IPS-18c (cell line): ENCODE measurements around the gene TRHDE.

Experiments used
- H3K4me3 ChIP-seq: 2 replicates; pipeline ENCODE4 v1.7.0; 2013; ENCODE audit warnings: low read depth, mild to moderate bottlenecking, low read length, moderate library complexity; ENCODE audit not compliant: insufficient read depth
- H3K9me3 ChIP-seq: one replicate; pipeline ENCODE4 v1.6.1; 2013; ENCODE audit warnings: mild to moderate bottlenecking, low read length, moderate library complexity; ENCODE audit not compliant: control insufficient read depth, insufficient read depth

TRHDE gene

DNA sequence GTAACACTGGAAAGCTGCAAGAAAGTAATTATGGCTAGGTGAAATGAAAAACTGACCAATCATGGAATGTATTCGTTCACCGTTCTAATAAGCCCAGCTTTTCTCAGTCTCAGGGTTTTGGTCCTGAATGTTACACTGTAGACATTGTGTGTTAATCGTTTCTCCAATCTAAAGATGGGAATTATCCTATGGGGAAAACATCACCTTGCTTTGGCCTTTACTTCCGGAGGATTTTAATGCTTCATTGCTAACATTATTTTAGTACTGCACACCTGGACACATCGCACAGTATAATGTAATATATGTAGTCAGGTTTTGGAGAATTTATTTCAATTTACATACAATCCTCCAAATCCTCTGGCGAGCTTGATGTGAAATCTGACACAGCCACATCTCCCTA lies 1.2 kb upstream of the TRHDE start:
- Histone ChIP-seq H3K4me3 (peak overlapping the region; percentile 79; the same call in 1 of the 2 replicates), H3K9me3 (no peaks in the 10 kb centered on the region)

DNA sequence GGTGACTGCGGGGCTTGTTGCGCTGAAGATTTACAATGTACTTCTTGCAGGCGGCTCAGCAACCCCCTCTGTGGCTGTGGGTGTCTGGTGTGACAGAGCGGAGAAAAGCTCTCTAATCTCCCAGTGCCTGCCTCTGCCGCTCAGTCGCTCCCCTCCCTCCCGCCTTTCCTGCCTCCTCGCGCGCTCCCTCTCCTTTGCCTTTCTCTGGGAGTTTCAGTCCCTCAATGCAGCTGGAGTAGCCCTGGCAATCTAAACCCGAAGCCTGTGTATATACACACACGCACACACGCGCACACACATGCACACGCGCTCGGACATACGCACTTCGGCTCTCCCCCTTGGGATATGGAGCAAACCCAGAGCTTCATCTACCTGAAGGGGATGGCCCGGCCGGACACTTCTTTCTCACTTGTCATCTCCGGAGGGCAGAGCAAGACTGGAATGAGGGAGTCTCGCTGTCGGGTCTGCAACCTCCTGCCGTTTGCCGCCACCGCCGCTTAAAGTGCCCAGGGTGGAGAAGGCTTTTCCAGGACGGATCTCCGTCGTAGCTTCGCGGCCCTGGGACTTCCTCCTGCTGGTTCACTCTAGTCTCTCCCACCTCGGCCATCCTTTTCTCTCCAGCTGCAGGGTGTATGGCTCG lies 599 bp upstream of the TRHDE start:
- Histone ChIP-seq H3K9me3 (no peaks in the 10 kb centered on the region), H3K4me3 (peak overlapping the region; percentile 79)

DNA sequence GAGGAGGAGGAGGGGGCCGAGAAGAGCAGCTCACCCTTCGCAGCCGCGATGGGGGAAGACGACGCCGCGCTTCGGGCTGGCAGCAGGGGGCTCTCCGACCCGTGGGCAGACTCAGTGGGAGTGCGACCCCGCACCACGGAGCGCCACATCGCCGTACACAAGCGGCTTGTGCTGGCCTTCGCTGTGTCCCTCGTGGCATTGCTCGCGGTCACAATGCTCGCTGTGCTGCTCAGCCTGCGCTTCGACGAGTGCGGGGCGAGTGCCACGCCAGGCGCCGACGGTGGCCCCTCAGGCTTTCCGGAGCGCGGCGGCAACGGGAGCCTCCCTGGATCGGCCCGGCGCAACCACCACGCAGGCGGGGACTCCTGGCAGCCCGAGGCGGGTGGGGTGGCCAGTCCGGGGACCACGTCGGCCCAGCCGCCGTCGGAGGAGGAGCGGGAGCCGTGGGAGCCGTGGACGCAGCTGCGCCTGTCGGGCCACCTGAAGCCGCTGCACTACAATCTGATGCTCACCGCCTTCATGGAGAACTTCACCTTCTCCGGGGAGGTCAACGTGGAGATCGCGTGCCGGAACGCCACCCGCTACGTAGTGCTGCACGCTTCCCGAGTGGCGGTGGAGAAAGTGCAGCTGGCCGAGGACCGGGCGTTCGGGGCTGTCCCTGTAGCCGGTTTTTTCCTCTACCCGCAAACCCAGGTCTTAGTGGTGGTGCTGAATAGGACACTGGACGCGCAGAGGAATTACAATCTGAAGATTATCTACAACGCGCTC lies 745 bp downstream of the TRHDE start:
- peak overlapping the region; percentile 79 for H3K4me3 ChIP-seq

DNA sequence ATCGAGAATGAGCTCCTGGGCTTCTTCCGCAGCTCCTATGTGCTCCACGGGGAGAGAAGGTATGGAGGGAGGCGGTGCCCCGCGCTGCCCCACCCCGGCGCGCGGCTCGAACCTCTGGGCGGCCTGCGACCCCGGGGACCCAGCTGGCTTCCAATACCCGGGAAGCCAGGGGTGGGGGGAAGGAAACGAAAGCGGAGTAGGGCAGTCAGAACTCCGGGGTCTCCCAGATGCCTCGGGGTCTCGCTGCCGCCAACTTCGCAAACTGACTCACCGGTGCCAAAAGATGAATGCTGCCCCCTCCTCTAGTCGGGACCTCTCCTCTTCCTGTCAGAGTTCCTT lies 1.3 kb downstream of the TRHDE start:
- no peaks in the 10 kb centered on the region for H3K9me3 ChIP-seq
- peak overlapping the region; percentile 79 for H3K4me3 ChIP-seq

More for the DNA sequence above, 745 bp downstream of the TRHDE start:
- no peaks in the 10 kb centered on the region for H3K9me3 ChIP-seq

DNA sequence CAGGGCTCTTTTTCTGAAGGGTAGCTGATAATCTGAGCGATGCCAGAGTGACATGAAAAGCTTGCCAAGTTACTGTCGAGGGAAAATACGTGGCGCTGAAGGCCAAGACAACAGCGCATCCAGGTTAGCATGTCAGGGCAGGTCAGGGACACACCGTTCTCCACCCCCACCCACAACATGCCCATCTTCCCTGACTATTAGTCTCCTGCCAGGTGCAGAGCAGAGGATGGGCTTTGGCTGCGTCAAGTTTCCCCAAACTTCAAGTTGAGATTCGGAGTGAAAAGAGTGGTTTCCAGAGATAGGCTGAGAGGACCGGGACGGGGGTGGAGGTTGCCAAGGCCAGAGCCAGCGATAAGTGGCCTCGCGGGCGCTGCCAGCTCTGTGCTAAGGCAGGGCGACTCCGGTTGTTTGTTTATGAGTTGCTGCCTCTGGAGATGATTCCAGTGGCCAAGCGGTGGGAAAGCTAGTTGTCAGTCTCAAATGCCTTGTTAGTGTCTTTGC lies 1.7 kb downstream of the TRHDE start:
- H3K9me3 ChIP-seq = no peaks in the 10 kb centered on the region
- peak overlapping the region; percentile 79 for H3K4me3 ChIP-seq

DNA sequence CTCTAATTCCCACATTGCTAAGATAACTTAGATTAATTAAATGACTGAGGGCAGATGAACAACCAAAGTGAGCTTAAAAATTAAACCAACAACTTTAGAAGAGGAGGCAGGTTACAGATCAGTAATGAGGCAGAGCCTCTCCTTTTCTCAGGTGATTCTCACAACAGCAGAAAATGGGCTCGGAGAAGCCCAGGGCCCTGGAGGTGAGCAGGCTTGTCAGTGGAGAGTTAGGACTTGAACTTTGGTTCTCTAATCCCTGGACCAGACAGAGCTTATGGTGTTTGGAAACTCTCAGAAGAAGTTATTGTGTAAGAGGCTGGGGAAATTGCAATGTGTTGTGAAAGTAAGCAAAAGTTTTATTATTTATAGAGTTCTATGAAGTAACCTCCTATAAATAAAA lies 2.8 kb downstream of the TRHDE start:
- no peaks in the 10 kb centered on the region for H3K9me3 ChIP-seq
- H3K4me3 ChIP-seq = no peak overlapping the region

DNA sequence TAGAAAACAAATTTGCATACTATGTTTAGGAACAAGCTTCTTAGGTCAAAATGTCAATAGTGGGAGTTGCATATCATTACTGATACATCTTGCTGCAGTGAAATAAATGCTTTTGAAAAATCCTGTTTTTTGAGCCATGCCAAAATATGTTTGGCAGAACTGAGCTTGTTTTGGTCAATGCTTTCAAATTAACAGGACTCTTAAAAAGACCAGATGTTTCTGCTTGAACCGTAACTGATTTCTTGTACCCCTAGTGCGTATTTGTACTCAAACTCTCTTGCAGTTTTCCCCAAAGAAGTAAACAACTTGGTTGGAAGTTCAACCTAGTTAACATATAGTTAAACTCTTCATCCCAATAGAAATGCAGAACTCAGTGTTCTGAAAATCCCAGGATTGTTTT lies 3.4 kb downstream of the TRHDE start:
- no peak overlapping the region for H3K4me3 ChIP-seq

DNA sequence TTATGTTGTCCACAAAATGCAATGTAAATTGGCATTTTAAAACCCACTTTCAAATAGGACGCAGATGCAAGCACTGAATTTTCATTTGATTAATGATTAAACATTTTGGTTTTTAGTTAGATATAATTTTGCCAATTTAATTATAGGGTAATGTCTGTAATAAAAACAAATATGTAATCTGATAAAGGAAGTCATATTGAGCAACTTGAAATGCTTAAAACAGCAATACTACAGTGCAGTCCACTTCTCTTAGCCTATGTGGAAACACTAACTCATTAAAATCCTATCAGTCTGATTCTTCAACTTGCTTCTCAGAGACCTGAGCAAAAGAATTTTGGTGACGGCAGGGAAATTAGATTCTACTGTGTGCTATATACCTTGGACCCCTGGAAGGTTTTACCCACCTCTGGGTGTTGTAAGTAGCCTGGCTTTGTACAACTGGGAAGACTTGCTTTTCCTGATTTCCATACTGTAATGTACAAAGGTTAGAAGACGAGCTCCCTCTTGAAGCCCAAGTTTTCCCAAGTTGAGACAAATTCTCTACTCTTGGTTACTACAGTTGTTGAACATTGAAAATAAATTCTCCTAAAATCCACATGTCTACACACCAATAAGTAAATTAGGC lies 4.1 kb downstream of the TRHDE start:
- Histone ChIP-seq H3K9me3 (no peaks in the 10 kb centered on the region), H3K4me3 (no peak overlapping the region)

More for the DNA sequence above, 3.4 kb downstream of the TRHDE start:
- no peaks in the 10 kb centered on the region for H3K9me3 ChIP-seq

DNA sequence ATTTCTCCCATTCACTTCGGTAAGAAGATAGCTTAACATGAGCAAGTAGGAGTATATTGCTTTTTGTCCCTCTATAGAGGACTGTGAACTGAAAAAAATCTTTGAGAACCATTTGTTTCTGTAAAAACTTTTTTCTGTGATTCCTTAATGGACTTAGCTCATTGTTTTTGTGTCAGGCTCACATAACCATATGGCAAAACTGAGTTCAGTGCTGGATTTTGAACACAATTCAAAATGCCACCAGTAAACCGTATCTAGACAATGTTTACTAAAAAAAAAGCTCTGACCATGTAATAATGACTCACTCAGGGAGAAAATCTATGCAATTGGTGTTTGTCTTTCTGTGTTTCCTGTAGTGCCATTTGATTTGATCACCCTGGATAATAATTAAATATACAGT lies 5.2 kb downstream of the TRHDE start:
- H3K4me3 ChIP-seq = no peak overlapping the region
- no peaks in the 10 kb centered on the region for H3K9me3 ChIP-seq

DNA sequence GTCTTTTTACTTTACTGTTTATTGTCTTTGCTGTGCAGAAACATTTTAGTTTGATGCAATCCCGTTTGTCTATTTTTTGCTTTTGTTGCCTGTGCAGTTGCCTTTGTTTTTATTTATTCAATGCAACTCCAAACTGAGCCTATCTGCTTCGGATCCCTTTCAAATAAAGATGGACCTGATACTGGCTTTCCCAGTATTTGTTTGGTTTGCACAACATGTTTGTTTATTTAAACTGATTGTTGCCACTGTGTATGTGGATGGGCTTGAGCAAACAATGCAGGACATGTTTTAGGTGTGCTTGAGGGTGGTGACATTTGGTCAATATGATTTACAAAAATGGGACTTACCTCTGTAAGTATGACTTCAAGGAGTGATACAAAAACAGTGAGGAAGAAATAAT lies 6.7 kb downstream of the TRHDE start:
- Histone ChIP-seq H3K4me3 (no peak overlapping the region), H3K9me3 (no peaks in the 10 kb centered on the region)

DNA sequence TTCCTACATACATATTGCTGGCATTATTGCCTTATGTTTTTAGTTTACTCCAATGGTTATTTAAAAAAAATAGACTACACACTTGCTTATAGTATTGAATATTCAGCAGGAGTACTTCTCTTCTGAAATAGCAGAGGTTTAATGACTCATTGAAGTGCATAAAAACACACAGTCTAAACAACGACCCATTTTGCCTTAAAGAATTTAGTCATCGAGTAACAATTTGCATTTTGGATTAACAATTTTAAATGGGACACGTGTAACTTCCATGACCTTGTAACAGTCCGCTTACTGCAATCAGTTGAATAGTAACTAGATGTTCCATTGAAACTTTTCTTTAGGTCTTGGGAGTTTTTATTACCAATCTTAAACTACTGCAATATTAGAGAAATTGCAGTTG lies 9.0 kb downstream of the TRHDE start:
- Histone ChIP-seq H3K9me3 (no peaks in the 10 kb centered on the region), H3K4me3 (no peak overlapping the region)

DNA sequence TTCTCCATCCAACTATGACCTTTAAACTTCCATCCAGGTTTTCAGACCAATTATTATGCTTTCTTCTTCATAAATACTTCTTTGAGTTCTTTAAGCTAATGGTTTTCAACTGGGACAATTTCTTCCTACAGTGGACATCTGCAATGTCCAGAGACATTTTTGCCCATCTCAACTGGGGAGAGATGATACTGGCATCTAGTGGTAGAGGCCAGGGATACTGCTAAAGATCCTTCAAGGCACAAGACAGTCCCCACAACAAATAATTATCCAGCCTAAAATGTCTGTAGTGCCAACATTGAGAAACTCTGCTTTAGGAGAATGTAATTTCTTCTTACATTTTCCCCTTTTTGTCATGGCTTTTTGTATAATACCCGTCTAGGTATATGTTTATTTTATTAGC lies 10.6 kb downstream of the TRHDE start:
- no peaks in the 10 kb centered on the region for H3K9me3 ChIP-seq
- H3K4me3 ChIP-seq = no peak overlapping the region

DNA sequence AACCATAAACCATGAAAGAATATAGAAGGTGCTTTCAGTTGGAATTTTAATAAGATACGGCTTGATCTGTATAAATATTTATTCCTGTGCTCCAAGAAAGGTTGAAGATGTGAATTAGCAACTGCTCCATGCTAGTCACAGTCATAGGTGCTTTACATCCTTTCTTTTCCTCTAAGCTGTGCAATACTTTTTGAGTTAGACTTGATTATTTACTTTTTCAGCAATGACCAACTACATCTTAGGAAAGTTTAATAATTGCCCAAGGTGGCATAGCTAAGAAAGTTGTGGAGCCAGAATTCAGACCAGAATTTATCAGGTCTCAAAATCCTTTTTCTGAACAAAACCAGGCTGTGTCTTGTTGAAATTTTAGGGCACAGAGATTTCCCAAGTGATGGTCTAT lies 13.7 kb downstream of the TRHDE start:
- H3K9me3 ChIP-seq = no peaks in the 10 kb centered on the region

DNA sequence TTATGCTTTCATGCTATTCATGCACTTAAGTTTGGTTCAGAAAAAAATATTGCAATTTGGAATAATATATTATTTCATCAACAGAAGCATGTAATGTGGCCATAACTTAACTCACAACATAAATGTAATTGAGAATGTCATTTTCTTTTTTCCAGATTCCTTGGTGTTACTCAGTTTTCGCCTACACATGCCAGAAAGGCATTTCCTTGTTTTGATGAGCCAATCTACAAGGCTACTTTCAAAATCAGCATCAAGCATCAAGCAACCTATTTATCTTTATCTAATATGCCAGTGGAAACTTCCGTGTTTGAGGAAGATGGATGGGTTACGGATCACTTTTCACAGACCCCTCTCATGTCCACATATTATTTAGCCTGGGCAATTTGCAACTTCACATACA lies 14.4 kb downstream of the TRHDE start:
- Histone ChIP-seq H3K4me3 (no peak overlapping the region), H3K9me3 (no peaks in the 10 kb centered on the region)

More for the DNA sequence above, 13.7 kb downstream of the TRHDE start:
- H3K4me3 ChIP-seq = no peak overlapping the region

DNA sequence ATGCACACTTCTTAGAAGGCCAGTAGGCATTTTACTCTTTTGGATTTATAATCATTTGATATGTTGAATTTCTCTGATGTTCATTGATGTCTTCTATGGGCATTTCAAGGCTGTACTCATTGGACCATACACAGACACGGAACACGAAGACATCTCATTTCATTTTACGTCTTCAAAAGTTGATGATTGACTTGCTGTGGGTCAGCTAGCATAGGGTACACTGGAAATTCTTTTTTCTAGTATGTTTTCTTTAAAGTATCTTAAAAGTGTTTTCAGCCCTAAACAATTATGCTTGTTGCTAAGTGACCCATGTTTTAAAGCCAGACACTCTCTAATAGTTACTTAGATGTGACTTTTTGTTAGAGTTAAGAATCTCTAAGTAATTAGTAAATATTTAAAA lies 16.3 kb downstream of the TRHDE start:
- H3K9me3 ChIP-seq = no peaks in the 10 kb centered on the region
- H3K4me3 ChIP-seq = no peak overlapping the region

DNA sequence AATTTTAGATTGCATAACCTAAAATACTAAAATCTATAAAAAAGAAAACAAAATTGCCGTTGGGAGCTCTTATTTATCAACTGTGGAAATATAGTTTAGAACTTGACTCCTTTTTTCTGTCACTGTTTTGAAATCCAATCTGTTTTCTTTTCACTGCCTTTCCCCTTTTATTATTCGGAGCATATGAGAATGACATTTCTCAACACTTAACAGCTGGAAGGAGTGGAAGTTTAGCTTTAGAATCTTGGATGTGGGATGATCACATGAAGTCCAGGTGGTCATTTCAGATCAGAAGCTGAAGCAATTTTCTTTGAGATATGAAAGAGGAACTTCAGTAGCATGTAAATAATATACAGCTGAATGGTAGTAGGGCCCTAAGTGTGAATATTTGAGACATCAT lies 16.7 kb downstream of the TRHDE start:
- Histone ChIP-seq H3K9me3 (no peaks in the 10 kb centered on the region), H3K4me3 (no peak overlapping the region)

DNA sequence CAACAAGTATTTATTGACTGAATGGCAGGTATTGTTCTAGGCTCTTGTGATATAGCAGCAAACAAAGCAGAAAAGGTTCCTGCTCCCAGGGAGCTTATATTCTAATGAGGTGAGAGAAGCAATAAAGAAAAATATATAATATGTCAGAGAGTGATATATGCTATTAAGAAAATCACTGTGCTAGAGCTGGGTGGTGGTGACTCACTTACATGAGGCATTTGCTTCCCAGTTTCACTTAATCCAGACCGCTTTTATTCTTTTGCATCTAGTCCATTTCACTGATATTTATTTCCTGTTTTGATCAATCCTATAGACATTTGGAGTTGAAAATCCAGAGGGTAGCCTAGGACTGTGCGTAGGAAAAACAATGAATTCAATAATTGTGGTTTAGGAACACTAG lies 17.5 kb downstream of the TRHDE start:
- no peaks in the 10 kb centered on the region for H3K9me3 ChIP-seq
- H3K4me3 ChIP-seq = no peak overlapping the region

DNA sequence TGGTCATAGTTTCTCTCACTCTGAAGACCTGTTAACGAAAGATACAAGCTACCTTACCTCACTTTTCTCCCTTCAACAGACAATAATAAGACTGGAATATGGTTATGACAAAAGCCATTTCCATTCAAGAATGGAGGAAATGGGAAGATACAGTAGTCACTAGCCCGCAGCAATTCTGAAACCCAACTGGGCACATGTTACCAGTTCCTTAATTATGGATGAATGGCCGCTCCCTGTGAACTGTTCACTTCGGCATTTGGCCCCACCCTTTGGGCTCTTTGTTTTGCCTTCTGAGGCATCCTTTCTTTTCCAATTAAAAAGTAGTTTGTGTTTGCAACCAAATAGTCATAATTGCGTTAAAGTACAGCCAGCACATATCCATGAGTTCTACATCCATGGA lies 19.0 kb downstream of the TRHDE start:
- H3K9me3 ChIP-seq = no peaks in the 10 kb centered on the region
- H3K4me3 ChIP-seq = no peak overlapping the region
